VCaP (cell line): Measurements from ENCODE around the gene LRRC14B.

Experiments used
- H3K27ac ChIP-seq: fragments of 450-650 bp; 2 replicates; pipeline ENCODE4 v1.5.1; 2017
- TF ChIP-seq, protein P1 (sequence below): fragments of 450-650 bp; conservative IDR thresholded peaks from 2 replicates; pipeline ENCODE4 v1.5.1; 2017; ENCODE audit warnings: mild to moderate bottlenecking, moderate library complexity

The LRRC14B gene

DNA sequence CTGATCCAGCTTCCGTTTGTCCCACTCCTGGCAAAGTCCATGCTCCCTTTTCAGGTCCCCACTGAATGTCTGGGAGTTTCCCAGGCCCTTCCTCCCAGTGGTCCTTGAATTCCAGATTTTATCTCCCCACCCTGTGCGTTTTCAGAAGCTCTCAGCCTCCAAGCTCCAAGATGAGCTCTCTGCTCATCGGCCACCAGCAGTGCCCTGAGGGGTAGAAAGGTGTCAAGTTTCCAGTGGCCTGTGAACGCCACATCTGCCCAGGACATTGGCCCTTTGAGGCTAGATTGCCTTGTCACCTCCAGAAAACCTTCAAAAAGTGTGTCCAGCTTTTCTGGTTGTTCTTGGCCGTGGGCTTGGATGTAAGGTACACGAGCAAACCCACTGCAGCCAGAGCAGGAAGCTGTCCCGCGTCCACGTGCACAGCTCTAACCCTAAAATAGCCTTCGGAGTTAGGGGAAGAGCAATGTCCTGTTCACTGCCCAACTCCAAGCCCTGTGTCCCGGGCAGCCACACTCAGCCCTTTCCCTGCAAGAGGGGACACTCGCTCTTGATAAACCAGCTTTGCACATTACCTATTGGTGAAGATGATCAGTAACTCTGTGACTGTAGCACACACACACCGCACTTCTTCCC lies 10.9 kb upstream of the LRRC14B start:
- TF ChIP-seq, protein P1, sequence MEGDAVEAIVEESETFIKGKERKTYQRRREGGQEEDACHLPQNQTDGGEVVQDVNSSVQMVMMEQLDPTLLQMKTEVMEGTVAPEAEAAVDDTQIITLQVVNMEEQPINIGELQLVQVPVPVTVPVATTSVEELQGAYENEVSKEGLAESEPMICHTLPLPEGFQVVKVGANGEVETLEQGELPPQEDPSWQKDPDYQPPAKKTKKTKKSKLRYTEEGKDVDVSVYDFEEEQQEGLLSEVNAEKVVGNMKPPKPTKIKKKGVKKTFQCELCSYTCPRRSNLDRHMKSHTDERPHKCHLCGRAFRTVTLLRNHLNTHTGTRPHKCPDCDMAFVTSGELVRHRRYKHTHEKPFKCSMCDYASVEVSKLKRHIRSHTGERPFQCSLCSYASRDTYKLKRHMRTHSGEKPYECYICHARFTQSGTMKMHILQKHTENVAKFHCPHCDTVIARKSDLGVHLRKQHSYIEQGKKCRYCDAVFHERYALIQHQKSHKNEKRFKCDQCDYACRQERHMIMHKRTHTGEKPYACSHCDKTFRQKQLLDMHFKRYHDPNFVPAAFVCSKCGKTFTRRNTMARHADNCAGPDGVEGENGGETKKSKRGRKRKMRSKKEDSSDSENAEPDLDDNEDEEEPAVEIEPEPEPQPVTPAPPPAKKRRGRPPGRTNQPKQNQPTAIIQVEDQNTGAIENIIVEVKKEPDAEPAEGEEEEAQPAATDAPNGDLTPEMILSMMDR = no peak
- H3K27ac ChIP-seq = no peak overlapping the region

DNA sequence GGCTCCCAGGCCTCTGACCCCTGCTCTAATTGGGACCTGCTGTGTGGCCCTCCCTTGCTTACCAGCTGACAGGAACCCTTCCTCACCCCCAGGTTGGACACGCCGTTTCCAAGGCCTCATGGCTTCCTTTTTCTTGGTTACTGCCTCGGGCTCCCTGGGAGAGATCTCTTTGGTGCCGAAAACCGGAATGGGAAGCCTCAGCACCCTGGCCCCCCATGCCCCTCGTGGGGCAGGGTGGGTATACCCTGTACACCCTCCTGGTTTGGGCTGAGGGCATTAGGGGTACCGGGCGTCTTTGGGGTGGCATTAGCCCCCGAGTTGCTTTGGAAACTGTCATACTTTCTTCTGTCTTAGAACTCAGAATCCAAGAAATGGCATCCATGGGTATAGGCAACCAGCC lies 10.1 kb upstream of the LRRC14B start:
- no peak overlapping the region for H3K27ac ChIP-seq
- TF ChIP-seq, protein P1 = no peak

DNA sequence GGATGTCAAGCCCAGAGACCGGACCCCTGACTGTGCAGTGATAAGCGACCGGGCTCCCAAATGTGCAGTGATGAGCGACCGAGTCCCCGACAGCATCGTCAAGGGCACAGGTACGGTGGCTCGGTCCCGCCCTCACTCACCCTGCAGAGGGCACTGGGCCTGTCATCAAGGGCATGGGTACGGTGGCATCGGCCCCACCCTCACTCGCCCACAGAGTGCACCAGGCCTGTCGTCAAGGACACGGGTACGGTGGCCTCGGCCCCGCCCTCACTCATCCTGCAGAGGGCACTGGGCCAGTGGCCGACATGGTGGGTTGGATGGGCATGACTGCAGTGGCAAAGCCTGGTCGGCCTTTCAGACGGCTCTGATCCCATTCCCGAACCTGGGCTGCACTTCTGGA lies 9.7 kb upstream of the LRRC14B start:
- H3K27ac ChIP-seq = no peak overlapping the region
- TF ChIP-seq, protein P1 = no peak

DNA sequence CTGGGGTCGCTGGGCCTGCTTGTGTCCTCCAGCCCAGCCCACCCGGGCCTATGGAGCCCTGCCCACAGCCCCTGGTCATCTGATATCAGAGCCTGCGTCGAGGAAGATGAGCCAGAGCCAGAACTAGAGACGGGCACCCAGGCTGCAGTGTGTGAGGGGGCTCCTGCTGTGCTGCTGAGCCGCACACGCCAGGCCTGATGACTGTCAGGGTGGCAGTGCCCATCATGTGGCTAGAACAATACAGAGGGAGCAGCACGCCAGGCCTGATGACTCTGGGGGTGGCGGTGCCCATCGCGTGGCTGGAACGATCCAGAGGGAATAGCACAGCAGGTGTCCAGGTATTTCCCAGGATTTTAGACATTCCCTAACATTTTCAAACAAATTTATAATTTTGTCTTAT lies 9.2 kb upstream of the LRRC14B start:
- TF ChIP-seq, protein P1 = no peak
- H3K27ac ChIP-seq = no peak overlapping the region

DNA sequence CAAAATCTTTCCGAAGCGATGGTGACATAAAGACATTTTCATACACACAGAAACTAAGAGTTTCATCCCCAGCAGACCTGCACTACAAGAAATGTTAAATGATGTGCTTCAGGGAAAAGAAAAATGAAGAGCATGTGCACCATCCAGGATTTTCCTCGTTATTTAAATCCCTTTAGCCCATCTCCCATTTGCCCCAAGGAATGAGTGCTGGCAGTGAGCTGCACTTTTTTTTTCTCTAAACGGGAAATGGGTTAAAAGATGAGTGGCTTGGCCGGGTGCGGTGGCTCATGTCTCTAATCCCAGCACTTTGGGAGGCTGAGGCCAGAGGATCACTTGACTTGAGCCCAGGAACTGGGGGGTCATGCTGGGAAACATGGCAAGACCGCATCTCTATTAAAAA lies 6.8 kb upstream of the LRRC14B start:
- TF ChIP-seq, protein P1 = no peak
- no peak overlapping the region for H3K27ac ChIP-seq

DNA sequence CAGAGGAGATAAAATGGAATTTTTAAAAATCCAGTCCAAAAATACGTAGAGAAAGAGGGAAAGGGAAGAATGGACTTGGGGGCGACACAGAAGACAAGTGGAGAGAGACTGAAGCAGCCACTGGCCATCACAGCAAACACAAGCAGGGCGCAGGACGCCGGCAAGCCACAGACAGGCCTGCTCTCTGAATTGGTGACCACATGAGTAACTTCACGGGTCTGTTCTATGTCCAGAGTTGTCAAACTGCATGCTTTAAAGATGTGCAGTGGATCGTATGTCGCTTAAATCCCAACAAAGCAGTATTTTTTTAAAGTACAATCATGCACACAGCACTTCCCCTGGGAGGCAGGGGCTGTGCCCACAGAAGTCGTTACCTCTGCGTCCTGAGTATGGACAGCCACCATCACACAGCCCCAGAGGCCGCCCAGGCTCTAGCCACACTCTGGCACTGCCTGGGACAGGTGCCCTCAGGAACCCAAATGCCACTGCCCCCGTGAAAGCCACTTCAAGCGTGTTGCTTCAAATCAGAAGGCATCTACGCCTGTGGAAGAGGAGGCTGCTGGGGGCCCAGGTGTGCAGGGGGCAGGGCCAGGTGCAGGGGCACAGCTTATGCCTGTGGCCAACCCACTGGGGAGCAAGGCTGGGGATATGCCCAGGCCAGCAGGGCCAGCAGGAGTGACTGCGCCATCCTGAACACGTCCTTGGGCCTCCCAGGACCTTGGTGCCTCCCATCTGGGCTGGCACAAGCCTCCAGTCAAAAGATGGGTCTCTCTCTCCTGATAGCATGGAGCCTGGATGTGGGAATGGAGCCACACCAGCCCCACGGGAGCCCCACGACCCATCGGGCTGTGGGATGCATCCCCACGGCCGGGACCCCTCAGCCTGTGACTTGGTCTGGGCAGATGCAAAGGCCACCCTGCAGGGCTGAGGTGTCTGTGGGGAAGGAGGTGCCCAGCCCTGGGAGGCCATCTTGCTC lies 5.9 kb upstream of the LRRC14B start:
- TF ChIP-seq, protein P1 = no peak
- no peak overlapping the region for H3K27ac ChIP-seq
